ENCODE results near the gene CDC25A. TPM values are rescaled to one million over a fixed set of nuclear protein-coding genes. Genes with fewer than 3 reads are reported as not detected.

The CDC25A gene
- total RNA-seq, 2 donors from 2014 or later = 0.24 to 0.74 TPM

DNA sequence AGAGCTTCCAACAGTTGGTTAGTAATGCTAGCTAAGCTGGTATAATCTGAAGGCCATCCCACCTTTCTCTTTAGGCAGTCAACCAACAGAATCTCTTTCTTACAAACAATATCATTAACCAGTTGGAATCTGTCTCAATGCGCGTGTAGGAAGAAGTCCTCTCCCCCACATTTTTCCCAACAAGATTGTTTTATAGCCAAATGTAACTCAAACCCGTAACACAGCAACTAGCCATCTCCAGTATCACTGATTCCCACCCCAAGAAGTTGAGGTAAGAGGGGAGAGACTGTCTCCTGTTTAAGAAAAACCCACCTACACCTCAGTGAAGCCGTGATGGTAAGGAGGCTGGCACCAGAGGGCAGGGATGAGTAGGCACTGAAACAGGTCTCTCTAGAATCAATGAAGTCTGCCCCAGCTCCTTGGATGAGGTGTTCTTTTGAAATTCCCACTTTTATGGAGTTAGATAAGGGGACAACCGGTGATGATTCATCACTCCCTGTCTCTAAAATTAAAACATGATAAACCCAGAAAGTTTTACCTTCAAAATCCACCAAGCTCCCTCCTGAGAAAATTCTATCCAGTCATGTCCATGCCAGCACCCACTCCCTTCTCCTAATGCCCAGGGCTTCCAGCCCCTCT, 30.9 kb downstream of the CDC25A start:
- no peak for DNase-seq (ENCODE audit: low spot score)
- no peak for TF ChIP-seq CTCF (IDR thresholded peaks at IDR 0.05)
- no peaks in the 10 kb centered on the region for H3K36me3 ChIP-seq
- H3K27ac ChIP-seq = no peak overlapping the region
- H3K4me1 ChIP-seq = peaks cover 0 to 2% of the 10 kb centered on the region in 2 donors
- no peaks in the 10 kb centered on the region for H3K27me3 ChIP-seq
- no peaks in the 10 kb centered on the region for H3K9me3 ChIP-seq
- H3K4me3 ChIP-seq = no peak overlapping the region

DNA sequence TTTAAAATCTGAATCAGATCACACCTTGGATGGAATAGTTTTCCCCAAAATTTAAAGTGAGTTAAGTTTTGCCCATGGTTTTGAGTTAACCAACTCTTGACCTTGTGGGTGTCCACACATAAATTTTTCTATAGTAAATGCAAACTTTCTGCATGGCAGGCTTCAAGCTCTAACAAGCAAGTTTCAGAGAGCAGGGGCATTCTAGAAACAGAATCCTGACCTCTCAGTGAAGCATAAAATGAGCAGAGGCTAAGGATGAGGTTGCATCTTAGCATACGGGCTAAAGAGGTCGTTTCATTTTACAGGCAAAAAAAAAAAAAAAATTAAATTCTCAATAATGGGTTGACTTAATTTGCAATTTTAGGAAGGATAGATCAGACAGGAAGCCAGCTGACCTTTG, 32.1 kb downstream of the CDC25A start:
- Histone ChIP-seq H3K27me3 (no peaks in the 10 kb centered on the region), H3K27ac (no peak overlapping the region), H3K36me3 (no peaks in the 10 kb centered on the region), H3K4me1 (peaks cover 0 to 14% of the 10 kb centered on the region in 2 donors), H3K9me3 (no peaks in the 10 kb centered on the region), H3K4me3 (no peak overlapping the region)
- no peak for TF ChIP-seq CTCF (IDR thresholded peaks at IDR 0.05)
- DNase-seq (ENCODE audit: low spot score) = no peak

DNA sequence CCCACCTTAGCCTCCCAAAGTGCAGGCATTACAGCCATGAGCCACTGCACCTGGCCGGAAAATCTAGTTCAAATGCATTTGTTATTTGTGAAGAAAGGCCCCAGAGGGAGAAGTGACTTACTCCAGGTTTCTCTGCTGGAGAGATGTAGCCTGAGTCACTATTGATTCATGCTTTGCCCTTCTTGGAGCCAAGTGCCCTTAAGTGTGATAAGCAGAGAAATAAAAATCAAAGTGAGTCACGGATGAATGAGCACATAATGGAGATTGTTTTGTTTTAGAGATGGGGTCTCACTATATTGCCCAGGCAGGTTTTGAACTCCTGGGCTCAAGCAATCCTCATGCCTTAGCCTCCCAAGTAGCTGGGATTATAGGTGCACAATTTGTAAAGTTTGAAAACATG, 33.1 kb downstream of the CDC25A start:
- no peak overlapping the region for H3K27ac ChIP-seq
- DNase-seq (ENCODE audit: low spot score) = no peak
- no peaks in the 10 kb centered on the region for H3K27me3 ChIP-seq
- no peaks in the 10 kb centered on the region for H3K9me3 ChIP-seq
- H3K4me3 ChIP-seq = no peak overlapping the region
- TF ChIP-seq CTCF (IDR thresholded peaks at IDR 0.05) = no peak
- peaks cover 0 to 21% of the 10 kb centered on the region in 2 donors for H3K4me1 ChIP-seq
- H3K36me3 ChIP-seq = no peaks in the 10 kb centered on the region

GRCh38 chr3:48151807-48152427, 36.3 kb downstream of the CDC25A start:
- DNase-seq (ENCODE audit: low spot score) = no peak
- Histone ChIP-seq H3K27ac (peak overlapping the region; percentile 31 to 44), H3K4me3 (no peak overlapping the region), H3K4me1 (peaks cover 0 to 21% of the 10 kb centered on the region in 2 donors), H3K27me3 (no peaks in the 10 kb centered on the region), H3K9me3 (no peaks in the 10 kb centered on the region), H3K36me3 (no peaks in the 10 kb centered on the region)
- no peak for TF ChIP-seq CTCF (IDR thresholded peaks at IDR 0.05)

DNA sequence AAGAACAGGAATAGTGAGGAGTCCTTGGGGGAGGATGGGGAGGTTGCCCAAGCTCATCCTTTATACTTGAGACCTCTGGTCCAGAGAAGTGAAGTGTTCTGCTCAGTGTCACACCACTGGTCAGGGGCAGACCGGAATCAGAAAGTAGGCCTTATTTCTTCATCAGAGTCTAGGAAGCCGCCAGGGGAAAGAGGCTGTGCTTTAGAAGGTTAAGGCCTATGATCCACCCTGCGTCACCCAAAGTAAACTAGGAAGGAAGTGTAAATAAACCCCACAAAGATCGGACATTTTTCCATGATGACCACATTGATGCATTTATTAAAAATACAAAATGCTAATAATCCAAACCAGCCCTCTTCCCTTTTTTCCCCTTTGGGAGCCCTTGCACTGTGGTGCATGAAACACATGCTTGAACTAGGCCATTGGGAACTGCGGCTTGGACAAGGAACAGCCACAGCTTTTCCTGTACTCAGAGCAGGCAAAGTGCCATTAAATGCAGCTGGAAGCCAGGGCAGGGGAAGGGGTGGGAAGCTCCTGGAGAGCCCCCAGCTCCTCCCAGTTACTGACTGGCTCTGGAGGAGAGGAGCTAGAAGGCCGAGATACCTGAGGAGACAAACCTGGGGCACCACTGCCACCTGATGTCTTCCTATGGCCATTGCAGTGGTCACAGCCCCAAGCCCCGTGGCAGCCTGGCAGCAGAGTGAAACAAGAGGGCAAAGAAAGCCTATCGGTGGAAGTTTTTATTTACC, 37.0 kb downstream of the CDC25A start:
- Histone ChIP-seq H3K4me1 (peaks cover 0 to 21% of the 10 kb centered on the region in 2 donors), H3K4me3 (no peak overlapping the region), H3K27me3 (no peaks in the 10 kb centered on the region), H3K9me3 (no peaks in the 10 kb centered on the region), H3K36me3 (no peaks in the 10 kb centered on the region), H3K27ac (peak overlapping the region; percentile 31 to 44)
- peak; percentile 85 for DNase-seq (ENCODE audit: low spot score)
- peak; percentile 73 to 92 for TF ChIP-seq CTCF (IDR thresholded peaks at IDR 0.05)
